ENCODE results near the gene SENP7.

The SENP7 gene

GRCh38 chr3:101423984-101424888, 88.8 kb downstream of the SENP7 start:
- no peak for DNase-seq

- DNase-seq = no peak
These were observed 94.2 kb downstream of the SENP7 start for GRCh38 chr3:101418851-101419250.

GRCh38 chr3:101414121-101414520, 98.9 kb downstream of the SENP7 start:
- DNase-seq = no peak

- DNase-seq = no peak
These were observed 99.4 kb downstream of the SENP7 start for GRCh38 chr3:101413656-101414055.

GRCh38 chr3:101391413-101391950, 121.5 kb downstream of the SENP7 start:
- no peak for DNase-seq

- DNase-seq = no peak
These were observed 124.3 kb downstream of the SENP7 start for GRCh38 chr3:101388706-101389105.

- no peak for DNase-seq
These were observed 125.7 kb downstream of the SENP7 start for GRCh38 chr3:101387351-101387750.

GRCh38 chr3:101384426-101384825, 128.6 kb downstream of the SENP7 start:
- DNase-seq = no peak

- DNase-seq = no peak
These were observed 129.4 kb downstream of the SENP7 start for GRCh38 chr3:101383656-101384055.

GRCh38 chr3:101383156-101383575, 129.8 kb downstream of the SENP7 start:
- no peak for DNase-seq

- no peak for DNase-seq
These were observed 131.2 kb downstream of the SENP7 start for GRCh38 chr3:101381809-101382208.

GRCh38 chr3:101379658-101380376, 133.2 kb downstream of the SENP7 start:
- DNase-seq = no peak

- no peak for DNase-seq
These were observed 135.2 kb downstream of the SENP7 start for GRCh38 chr3:101377796-101378195.

- no peak for DNase-seq
These were observed 135.8 kb downstream of the SENP7 start for GRCh38 chr3:101377209-101377608.

- DNase-seq = no peak
These were observed 137.4 kb downstream of the SENP7 start for GRCh38 chr3:101375586-101375985.

- no peak for DNase-seq
These were observed 150.6 kb downstream of the SENP7 start for GRCh38 chr3:101362406-101362805.

- DNase-seq = no peak
These were observed 161.2 kb downstream of the SENP7 start for GRCh38 chr3:101351829-101352228.

GRCh38 chr3:101340591-101340990, 172.4 kb downstream of the SENP7 start:
- DNase-seq = no peak

- DNase-seq = no peak
These were observed 179.1 kb downstream of the SENP7 start for GRCh38 chr3:101333883-101334282.

- no peak for DNase-seq
These were observed 183.9 kb downstream of the SENP7 start for GRCh38 chr3:101329016-101329673.

GRCh38 chr3:101325393-101326134, 187.4 kb downstream of the SENP7 start:
- DNase-seq = no peak

- DNase-seq = no peak
These were observed 192.5 kb downstream of the SENP7 start, which contains the start of gene IMPG2 for GRCh38 chr3:101320475-101320874. IMPG2 (minus strand) TSS chr3:101320575; CDS start chr3:101320372, 203 bp downstream.

Measured in NCI-H446 treated with DMSO at 0.1 percent for 48 hours (cell line).